HL-60 (cell line): Measurements from ENCODE around the gene FRMD3.

Experiments used
- DNase-seq, 2 experiments: peaks; one replicate each; pipeline ENCODE4 v3.0.0-alpha.2; 2010 to 2020; ENCODE audit warnings: low read depth in 1 of 2, low spot score in 1 of 2
- H3K27ac ChIP-seq: fragments of 250-450 bp; sonication (Bioruptor Pico); replicated peaks from 2 replicates; pipeline ENCODE4 v1.5.1; 2020; ENCODE audit warnings: mild to moderate bottlenecking, moderate library complexity
- H3K27me3 ChIP-seq: fragments of 250-450 bp; sonication (Bioruptor Pico); 2 replicates; pipeline ENCODE4 v1.5.1; 2021; ENCODE audit warnings: mild to moderate bottlenecking, moderate library complexity; ENCODE audit not compliant: insufficient read depth, poor library complexity, severe bottlenecking
- H3K4me3 ChIP-seq: replicated peaks from 2 replicates; pipeline ENCODE4 v1.5.1; 2011; ENCODE audit warnings: mild to moderate bottlenecking, control low read depth, low read length; ENCODE audit not compliant: insufficient read depth
- GABPA ChIP-seq: IDR thresholded peaks from 2 replicates; pipeline ENCODE4 v1.6.1; 2012; ENCODE audit warnings: low read depth
- POLR2AphosphoS5 ChIP-seq: IDR thresholded peaks from 2 replicates; pipeline ENCODE4 v1.6.1; 2012; ENCODE audit warnings: low read depth
- SPI1 ChIP-seq: IDR thresholded peaks from 2 replicates; pipeline ENCODE4 v1.6.1; 2012; ENCODE audit warnings: low read depth, mild to moderate bottlenecking, borderline replicate concordance
- TF ChIP-seq, protein P1 (sequence below): IDR thresholded peaks from one replicate; pipeline ENCODE4 v1.5.1; 2011; ENCODE audit warnings: low read length, control low read depth, inconsistent platforms; ENCODE audit not compliant: insufficient read depth
- TF ChIP-seq, protein P2 (sequence below): IDR thresholded peaks from 2 replicates; pipeline ENCODE4 v1.6.1; 2012; ENCODE audit warnings: low read depth; ENCODE audit not compliant: insufficient replicate concordance

The FRMD3 gene

DNA sequence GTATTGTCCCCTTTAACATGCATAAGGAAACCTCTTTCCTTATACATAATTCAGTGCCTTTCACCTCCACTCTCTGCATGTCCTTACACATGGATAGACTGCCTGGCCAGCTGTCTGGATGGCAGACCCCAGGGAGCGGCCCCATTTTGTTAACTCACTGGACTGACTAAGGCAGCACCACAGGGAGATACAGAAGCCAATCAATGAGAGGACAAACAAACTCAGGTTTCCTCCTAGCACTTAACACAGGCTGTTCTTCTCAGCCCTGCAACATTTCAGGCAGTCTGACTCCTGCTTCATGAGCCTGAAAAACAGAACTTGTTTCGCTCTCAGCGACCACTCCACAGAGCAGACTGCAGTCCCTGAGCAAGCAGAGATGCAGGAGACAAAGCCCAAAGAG is 339.8 kb downstream of the FRMD3 start:
- TF ChIP-seq, protein P1, sequence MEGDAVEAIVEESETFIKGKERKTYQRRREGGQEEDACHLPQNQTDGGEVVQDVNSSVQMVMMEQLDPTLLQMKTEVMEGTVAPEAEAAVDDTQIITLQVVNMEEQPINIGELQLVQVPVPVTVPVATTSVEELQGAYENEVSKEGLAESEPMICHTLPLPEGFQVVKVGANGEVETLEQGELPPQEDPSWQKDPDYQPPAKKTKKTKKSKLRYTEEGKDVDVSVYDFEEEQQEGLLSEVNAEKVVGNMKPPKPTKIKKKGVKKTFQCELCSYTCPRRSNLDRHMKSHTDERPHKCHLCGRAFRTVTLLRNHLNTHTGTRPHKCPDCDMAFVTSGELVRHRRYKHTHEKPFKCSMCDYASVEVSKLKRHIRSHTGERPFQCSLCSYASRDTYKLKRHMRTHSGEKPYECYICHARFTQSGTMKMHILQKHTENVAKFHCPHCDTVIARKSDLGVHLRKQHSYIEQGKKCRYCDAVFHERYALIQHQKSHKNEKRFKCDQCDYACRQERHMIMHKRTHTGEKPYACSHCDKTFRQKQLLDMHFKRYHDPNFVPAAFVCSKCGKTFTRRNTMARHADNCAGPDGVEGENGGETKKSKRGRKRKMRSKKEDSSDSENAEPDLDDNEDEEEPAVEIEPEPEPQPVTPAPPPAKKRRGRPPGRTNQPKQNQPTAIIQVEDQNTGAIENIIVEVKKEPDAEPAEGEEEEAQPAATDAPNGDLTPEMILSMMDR = no peak
- TF ChIP-seq, protein P2, sequence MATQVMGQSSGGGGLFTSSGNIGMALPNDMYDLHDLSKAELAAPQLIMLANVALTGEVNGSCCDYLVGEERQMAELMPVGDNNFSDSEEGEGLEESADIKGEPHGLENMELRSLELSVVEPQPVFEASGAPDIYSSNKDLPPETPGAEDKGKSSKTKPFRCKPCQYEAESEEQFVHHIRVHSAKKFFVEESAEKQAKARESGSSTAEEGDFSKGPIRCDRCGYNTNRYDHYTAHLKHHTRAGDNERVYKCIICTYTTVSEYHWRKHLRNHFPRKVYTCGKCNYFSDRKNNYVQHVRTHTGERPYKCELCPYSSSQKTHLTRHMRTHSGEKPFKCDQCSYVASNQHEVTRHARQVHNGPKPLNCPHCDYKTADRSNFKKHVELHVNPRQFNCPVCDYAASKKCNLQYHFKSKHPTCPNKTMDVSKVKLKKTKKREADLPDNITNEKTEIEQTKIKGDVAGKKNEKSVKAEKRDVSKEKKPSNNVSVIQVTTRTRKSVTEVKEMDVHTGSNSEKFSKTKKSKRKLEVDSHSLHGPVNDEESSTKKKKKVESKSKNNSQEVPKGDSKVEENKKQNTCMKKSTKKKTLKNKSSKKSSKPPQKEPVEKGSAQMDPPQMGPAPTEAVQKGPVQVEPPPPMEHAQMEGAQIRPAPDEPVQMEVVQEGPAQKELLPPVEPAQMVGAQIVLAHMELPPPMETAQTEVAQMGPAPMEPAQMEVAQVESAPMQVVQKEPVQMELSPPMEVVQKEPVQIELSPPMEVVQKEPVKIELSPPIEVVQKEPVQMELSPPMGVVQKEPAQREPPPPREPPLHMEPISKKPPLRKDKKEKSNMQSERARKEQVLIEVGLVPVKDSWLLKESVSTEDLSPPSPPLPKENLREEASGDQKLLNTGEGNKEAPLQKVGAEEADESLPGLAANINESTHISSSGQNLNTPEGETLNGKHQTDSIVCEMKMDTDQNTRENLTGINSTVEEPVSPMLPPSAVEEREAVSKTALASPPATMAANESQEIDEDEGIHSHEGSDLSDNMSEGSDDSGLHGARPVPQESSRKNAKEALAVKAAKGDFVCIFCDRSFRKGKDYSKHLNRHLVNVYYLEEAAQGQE = no peak
- TF ChIP-seq SPI1 (no peak), POLR2AphosphoS5 (no peak), GABPA (no peak)
- no peak overlapping the region for H3K4me3 ChIP-seq
- H3K27ac ChIP-seq = no peak overlapping the region
- peaks cover 3% of the 10 kb centered on the region for H3K27me3 ChIP-seq
- no peak for DNase-seq

DNA sequence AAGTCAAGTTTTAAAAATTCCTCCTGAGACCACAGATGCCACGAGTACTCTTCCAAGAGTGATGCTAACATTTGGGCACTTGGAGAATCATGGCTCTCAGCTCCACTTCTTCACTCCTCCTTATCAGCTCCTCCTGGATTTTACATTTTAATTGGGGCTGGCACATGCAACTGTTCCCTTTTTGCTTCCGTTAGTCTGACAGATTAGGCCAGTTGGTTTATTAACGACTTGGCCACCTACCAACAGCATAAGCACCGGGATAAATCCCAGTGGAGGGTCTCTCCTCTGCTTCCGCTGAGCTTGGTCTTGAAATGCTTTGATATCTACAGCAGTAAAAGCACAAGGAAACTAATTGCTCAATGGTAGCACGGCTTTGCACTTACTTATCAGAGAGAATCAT is 340.6 kb downstream of the FRMD3 start:
- peaks cover 3% of the 10 kb centered on the region for H3K27me3 ChIP-seq
- no peak overlapping the region for H3K4me3 ChIP-seq
- H3K27ac ChIP-seq = no peak overlapping the region
- TF ChIP-seq, protein P1 = no peak
- no peak for TF ChIP-seq SPI1
- TF ChIP-seq, protein P2 = no peak
- DNase-seq = no peak

DNA sequence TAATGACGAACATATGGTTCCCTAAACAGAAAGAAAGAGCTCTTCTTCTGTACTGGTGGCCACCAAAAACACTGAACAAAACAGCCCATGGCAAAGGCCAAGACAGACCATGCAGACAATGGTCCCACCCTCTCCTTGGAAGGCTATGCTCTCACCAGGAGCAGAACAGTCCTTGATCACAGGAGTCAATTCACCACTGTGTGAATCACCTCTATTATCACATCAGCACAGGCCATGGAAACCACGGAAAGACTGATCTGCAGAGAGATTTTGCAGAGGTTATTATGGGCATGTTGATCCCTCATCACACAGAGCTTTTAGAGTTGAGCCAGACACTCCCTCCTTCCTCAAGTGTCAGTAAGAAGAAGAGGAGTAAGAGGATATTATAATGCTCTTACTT is 341.3 kb downstream of the FRMD3 start:
- TF ChIP-seq POLR2AphosphoS5 (no peak), GABPA (no peak), SPI1 (no peak)
- TF ChIP-seq, protein P1 = no peak
- TF ChIP-seq, protein P2 = no peak
- no peak overlapping the region for H3K27ac ChIP-seq
- no peak overlapping the region for H3K4me3 ChIP-seq
- H3K27me3 ChIP-seq = peaks cover 3% of the 10 kb centered on the region
- DNase-seq = no peak
